CD4-positive, alpha-beta T cell treated with Interleukin-17A for 4 hours (primary cell): ENCODE data around the gene INTS4.
"Not testable (repeated sequence)": the region's sequence is repeated elsewhere in the genome, so short reads cannot be mapped to it uniquely, and the experiment has no call there.

Source experiments
- DNase-seq: peaks from one replicate; pipeline ENCODE4 v3.0.0-alpha.2; 2020; ENCODE audit warnings: mixed read lengths

The INTS4 gene

DNA sequence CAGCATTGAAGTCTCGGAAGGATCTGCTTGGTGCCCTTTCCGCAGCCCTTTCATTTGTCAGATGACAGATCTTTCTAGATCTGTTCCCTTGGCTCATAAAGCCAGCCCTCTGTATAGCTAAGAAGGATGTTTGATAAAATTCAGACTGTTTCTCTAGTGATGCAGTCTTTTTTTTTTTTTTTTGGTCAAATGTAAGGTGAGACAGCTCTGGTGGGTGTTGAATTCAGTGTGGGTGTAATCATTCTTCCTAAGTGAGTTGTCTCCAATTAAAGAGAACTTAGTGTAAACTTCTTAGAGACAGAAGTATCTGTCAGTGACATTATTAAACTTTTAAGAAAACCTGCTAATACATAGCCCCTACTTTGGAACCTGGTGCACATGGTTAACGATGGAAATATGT is 120.3 kb downstream of the INTS4 start:
- DNase-seq, result no peak

DNA sequence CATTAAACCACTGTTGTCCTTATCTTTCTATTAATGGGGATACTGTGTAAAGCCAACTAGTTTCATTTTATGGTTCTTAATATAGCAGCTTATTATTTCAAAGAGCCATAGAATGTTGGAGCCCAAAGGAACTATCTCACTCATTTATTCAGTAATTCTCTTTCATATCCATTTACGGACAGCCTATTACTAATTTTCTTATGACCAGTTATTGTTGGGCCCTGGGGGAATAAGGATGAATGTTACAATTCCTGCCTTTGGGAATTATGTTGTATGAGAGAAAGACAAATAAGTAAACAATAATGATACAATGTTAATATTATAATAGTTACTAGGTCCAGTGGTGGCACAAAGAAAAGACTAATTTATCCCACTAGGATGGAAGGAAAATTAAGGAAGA is 121.1 kb downstream of the INTS4 start:
- DNase-seq, result no peak

DNA sequence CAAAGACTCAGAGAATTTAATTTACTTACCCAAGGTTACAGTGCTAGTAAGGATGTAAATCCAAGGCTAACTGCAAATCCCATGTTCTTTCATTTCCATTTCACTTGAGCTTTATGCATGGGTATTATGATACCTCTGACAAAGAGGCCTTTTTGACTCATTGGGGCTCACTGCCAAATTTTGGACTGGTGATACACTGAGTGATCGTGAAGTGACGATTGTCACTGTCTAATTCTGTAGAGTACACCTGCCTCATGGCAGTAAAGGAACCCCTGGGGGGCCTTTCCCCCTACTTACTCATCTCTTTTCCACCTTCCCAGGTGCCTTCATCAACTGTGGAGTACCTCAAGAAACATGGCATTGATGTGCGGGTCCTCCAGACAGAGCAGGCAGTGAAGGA is 122.6 kb downstream of the INTS4 start:
- no peak for DNase-seq

DNA sequence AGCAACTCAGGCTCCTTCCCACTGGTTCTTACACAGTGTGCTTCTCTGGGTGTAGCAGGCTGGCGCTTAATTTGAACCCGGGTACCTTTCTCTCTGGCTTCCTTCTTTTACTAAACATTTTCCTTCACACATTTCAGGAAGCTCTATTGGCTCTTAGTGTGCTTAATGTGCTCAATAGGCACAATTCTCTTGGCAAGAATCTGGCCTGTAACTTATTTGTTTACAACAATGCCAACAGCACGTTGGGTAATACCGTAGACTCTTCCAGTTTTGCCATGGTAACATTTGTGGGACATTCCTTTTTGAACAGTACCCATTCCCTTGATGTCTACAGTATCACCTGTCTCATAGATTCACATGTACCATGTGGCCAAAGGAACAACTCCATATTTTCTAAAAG is 125.7 kb downstream of the INTS4 start:
- DNase-seq, result no peak

DNA sequence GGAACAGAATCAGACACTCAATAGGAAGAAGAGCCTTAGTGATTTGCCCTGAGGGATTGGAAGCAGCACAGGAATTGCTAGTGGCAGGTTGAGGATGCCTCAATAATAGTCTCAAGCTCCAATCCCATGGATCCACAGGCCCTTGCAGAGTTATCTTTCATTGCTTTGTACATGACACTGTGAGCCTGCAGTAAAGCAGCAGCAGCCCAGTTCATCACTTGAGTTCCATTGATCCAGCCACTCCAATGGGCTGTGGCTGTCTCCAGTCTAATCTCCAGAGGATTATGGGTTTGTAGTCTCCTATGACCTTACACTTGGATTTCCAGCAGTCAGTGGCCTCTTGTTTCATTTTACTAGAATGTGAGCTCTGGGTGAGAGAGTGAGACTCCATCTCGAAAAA is 128.1 kb downstream of the INTS4 start:
- DNase-seq, result no peak

DNA sequence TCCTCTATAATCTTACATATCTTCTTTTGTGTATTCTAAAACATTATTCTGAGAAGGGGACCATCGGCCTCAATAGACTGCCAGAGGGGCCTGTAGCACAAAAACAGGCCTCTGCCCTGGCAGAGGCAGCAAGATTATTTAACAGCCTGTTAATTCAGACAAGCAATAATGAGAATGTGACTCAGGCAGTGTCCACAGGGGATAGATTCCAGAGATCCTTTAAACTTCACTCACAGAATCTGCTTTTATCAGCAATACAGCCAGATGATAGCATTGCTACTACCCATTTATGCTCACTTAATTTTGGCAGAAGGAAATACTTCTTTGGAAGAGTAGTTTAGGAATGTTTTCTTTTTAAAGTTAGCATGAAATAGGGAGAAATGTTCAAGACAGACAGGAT is 128.7 kb downstream of the INTS4 start:
- no peak for DNase-seq

DNA sequence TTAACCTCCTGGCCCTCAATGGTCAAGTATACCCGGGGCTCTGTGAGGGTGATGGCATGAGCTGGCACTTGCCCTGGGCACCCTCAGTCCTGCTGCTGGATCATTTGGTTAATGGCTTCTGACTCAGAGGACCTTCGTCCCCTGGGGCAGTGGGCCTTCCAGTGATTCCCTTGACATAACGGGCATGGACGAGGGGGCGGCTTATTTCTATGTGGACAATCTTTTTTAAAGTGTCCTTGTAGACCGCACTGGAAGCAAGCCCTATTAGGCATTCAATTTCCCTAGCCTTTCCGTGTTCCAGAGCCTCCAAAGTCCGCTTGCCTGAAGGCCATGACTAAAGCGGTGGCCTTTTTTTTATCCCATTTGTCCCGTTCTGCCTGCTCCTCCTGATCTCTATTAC is 133.0 kb downstream of the INTS4 start:
- DNase-seq, result not testable (repeated sequence)

DNA sequence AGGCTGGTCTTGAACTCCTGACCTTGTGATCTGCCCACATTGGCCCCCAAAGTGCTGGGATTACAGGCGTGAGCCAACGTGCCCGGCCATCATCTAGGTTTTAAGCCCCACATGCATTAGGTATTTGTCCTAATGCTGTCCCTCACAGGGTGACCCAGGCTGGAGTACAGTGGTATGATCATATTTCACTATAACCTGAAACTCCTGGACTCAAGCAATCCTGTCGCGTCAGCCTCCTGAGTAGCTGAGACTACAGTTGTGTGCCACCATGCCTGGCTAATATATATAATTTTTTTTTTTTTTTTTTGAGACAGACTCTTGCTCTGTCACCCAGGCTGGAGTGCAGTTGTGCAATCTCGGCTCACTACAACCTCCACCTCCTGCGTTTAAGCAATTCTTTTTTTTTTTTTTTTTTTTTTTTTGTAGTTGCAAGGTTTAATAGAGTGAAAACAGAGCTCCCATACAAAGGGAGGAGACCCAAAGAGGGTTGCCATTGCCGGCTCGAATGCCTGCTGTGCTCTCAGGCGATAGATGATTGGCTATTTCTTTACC is 136.5 kb downstream of the INTS4 start:
- not testable (repeated sequence) for DNase-seq

DNA sequence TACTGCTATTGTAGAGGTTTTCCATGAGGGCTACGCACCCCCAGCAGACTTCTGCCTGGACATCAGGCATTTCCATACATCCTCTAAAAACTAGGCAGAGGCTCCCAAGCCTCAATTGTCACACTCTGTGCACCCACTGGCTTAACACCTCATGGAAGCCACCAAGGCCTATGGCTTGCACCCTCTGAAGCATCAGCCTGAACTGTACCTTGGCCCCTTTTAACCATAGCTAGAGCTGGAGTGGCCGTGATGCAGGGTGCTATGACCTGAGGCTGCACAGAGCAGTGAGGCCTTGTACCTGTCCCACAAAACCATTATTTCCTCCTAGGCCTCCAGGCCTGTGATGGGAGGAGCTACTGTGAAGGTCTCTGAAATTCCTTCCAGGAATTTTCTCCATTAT is 139.6 kb downstream of the INTS4 start:
- DNase-seq, result no peak

DNA sequence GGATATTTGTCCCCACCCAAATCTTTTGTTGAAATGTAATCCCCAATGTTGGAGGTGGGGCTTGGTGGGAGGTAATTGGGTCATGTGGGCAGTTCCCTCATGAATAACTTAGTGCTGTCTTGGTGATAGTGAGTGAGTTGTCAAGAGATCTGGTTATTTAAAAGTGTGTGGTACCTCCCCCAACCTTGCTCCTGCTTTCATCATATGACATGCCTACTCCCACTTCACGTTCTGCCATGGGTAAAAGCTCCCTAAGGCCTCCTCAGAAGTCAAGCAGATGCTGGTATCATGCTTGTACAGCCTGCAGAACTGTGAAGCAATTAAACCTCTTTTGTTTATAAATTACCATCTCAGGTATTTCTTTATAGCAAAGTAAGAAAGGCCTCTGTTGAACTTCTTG is 143.0 kb downstream of the INTS4 start:
- no peak for DNase-seq

DNA sequence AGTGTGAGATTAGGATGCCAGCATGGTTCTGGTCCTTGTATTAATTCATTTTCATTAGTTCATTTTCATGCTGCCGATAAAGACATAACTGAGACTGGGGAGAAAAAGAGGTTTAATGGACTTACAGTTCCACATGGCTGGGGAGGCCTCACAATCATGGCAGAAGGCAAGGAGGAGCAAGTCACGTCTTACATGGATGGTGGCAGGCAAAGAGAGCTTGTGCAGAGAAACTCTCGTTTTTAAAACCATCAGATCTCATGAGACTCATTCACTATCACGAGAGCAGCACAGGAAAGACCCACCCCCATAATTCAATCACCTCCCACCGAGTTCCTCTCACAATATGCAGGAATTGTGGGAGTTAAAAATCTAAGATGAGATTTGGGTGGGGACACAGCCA is 150.8 kb downstream of the INTS4 start:
- not testable (repeated sequence) for DNase-seq

DNA sequence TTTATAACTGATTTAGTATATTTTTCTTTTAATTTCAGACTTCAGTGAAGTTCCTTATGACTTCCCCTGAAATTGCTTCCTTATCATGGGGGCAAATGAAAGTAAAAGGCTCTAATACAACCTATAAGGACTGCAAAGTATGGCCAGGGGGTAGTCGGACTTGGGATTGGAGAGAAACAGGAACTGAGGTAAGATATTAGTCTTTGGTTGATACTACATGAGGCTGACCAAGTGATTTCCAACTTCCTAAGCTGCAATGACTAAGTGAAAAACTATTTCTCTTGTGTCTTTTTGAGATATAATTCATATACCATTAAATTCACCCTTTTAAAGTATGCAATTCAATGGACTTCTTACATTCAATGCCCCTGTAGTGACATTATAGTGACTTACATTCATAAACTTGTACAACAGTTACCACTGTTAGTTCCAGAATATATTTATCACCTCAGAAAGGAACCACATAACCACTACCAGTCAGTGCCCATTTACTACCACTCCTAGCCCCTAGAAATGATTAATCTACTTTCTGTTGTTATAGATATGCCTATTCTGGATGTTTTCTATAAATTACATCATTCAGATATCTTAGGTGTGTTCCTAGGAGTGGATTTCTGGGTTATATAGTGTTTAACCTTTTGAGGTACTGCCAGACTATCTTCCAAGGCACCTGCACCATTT is 151.9 kb downstream of the INTS4 start:
- no peak for DNase-seq

DNA sequence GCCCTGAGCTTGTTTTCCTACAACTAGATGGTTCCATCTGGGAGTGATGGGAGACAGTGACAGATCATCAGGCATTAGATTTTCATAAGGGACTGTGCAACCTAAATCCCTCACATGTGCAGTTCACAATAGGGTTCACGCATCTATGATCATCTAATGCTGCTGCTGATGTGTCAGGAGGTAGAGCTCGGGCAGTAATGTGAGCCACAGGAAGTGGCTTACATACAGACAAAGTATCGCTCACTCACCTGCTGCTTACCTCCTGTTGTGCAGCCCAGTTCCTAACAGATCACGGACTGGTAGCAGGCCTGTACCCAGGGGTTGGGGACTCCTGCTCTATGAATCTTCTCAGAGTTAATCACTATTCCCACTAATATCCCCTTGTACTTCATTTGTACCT is 161.2 kb downstream of the INTS4 start:
- DNase-seq, result no peak

DNA sequence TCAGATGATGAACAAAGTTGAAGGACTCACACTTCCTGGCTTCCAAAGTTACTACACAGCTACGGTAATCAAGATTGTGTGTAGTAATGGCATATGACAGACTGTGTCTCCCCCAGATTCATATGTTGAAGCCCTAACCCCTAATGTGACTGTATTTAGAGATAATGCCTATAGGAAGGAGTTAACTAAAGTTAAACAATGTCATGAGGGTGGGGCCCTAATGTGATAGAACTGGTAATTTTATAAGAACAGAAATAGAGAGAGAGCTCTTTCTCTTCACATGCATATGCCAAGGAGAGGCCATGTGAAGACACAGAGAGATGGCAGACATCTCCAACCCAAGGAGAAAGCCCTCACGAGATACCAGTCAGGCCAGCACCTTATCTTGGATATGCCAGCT is 165.5 kb downstream of the INTS4 start:
- DNase-seq, result no peak
